ENCODE data around the gene GRK6.

The GRK6 gene

DNA sequence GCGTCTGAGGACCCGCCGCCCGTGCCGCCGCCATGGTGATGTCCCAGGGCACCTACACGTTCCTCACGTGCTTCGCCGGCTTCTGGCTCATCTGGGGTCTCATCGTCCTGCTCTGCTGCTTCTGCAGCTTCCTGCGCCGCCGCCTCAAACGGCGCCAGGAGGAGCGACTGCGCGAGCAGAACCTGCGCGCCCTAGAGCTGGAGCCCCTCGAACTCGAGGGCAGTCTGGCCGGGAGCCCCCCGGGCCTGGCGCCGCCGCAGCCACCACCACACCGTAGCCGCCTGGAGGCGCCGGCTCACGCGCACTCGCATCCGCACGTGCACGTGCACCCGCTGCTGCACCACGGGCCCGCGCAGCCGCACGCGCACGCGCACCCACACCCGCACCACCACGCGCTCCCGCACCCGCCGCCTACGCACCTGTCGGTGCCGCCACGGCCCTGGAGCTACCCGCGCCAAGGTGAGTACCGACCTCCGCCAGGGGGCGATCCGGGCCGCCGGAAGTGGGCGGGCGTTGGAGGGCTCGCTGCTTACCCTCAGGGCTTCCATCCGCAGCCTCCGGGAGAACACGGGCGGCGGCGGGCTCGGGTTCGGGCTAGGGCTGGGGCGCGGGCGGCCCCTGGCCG, 28.7 kb downstream of the GRK6 start:
- peak; percentile 44 for DNase-seq

DNA sequence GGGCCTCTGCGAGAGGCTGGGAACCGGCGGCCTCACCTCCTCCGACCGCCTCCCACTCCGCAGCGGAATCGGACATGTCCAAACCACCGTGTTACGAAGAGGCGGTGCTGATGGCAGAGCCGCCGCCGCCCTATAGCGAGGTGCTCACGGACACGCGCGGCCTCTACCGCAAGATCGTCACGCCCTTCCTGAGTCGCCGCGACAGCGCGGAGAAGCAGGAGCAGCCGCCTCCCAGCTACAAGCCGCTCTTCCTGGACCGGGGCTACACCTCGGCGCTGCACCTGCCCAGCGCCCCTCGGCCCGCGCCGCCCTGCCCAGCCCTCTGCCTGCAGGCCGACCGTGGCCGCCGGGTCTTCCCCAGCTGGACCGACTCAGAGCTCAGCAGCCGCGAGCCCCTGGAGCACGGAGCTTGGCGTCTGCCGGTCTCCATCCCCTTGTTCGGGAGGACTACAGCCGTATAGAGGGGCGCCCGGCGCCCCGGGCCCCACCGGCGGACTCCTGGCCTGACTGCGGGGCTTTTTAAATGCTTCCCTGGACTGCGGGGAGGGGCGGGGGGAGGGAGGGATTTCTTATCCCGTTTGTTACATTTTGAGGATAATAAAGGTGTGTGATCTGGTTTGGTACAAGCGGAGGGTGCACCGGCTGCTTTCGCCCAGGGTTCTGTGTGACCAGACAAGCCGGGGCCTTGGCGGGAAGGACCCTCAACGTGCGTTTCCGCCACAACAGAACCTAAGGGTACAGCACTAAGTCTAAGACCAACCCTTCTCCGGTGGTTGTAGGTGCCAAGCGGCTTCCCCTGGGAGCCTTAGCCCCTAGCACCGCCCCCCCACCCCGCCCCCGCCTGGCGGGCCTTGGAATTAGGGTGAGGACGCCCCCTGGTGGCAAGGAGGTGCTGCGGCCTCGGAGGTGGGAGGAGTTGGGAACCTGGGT, 29.4 kb downstream of the GRK6 start:
- DNase-seq: peak; percentile 70

DNA sequence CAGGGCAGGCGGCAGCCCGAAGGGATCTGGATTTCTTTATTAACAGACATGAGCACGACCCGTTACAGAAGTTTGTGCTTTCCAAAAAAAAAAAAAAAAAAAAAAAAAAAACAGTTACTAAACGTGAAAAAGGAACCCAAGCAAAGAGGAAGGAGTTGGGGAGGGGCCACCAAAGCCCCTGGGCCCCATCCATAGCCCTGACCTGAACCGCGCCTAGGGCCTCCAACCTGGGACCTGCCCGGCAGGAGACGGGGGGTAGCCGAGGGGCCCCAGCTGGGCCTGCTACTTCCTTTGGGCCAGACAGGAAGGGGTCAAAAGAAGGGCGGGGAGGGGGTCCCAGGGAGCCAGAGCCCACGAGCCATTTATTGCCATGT, 30.1 kb downstream of the GRK6 start:
- no peak for DNase-seq

DNA sequence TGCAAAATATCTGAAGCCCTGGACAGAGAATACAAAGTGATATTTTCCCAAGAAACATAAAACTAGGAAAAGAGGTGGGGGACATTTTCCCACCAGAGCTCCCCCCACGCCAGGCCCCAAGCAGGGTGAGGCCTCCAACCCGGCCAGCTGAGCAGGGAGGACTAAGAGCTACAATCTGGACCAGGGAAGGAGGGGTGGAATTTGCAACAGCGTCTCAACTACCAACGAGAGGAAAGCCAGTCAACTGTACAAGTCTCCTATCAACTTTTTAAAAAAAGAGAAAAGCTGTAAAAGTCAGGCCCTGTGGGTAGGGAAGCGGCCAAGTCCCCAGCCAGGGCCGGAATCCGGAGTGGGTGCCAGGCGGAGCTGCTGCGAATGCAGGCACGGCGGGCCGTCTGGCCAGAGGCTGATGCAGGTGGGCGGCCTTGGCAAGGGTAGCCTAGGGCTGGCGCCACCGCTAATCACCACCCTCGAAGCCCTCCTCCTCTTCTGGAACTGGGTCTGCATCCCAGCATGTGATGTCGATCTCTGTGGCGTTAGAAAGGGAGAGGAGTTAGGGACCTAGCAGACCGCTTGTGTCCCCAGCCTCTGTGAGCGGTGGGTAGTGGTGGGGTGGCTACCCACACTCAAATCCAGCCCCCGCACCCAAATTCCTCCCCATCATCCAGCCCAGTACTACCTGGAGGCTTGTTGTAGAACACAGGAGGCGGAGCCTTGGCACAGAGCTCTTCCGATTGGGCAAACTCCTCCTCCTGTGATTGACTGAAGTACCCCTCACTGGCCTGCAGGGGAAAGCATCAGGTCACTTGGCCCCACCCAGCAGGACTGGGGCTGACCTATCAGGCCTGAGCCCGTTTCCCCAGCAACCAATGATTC, 30.7 kb downstream of the GRK6 start:
- peak; percentile 86 for DNase-seq

DNA sequence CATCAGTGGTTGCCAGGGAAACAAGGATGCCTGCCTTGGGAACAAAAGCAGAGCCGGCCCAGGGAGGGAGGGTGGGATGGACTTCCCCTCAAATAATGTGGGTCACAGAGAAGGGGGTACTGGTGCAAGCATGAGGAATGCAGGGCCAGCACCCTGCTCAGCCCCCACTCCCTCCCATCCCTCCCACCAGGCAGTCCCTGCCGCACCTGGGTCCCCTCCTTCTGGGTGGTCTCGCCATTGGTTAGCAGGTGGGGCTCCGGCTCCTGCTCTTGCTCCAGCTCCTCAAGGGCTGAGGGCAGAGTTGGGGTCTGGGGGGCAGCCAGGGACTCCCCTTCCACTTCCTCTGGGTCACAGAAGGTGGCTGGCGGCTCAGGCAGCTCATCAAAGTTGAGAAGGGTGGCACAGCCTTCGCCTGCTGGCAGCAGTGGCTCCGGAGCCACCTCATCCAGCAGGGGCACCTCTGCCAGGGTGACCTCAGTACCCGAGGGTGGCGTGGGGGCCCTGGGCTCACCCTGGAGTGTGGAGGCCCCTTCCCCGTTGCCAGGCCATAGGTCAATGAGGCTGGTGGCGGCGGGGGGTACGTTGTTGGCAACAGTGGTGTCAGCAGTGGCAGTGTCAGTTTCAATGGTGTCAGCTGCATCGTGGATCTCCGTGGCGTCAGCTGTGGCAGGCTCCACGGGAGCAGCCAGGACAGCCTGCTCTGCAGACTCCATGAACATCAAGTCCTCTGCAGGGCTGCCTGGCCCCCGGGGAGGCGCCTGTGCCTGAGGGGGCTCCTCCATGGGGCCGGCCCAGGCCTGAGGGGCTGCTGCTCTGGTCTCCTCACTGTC, 31.6 kb downstream of the GRK6 start:
- DNase-seq: no peak

DNA sequence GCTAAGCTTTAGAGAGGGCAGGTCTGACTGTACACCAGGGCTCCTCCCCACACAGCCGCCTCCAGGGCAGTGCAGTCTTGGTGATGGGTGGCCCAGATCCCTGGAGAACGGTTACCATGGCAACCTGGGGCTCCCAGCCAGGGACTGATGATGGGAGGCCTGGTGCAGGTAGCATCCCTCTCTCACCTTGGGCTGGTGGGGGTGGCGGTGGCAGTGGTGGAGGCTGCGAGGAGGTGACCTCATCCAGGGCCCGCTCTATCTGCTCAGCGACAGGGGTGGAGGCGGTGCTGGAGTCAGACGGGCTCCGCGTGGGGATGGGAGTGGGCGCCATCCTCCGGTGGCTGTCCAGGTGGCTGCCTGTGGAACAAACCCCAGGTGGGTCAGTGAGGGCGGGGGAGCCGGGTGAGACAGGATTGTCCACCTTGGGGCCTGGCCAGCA, 32.5 kb downstream of the GRK6 start:
- no peak for DNase-seq

DNA sequence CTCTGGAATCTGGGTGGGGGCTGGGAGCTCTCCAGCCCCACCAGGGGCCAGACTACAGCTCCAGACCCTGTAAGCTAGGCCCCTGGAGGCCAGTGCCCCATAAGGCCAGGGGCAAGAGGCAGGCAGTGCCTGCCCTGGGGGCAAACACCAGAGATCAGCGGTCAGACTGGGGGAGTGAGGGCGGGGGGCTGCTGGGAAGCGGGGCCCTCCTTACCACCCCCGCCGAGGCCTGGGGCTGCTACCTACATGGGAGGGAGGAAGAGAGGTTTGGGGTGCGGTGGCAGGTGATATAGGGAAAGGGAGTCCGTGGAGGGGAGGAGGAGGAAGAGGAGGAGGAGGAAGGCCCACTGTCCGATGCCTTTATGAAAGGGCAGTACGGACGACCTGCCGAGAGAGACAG, 32.9 kb downstream of the GRK6 start:
- DNase-seq: no peak

DNA sequence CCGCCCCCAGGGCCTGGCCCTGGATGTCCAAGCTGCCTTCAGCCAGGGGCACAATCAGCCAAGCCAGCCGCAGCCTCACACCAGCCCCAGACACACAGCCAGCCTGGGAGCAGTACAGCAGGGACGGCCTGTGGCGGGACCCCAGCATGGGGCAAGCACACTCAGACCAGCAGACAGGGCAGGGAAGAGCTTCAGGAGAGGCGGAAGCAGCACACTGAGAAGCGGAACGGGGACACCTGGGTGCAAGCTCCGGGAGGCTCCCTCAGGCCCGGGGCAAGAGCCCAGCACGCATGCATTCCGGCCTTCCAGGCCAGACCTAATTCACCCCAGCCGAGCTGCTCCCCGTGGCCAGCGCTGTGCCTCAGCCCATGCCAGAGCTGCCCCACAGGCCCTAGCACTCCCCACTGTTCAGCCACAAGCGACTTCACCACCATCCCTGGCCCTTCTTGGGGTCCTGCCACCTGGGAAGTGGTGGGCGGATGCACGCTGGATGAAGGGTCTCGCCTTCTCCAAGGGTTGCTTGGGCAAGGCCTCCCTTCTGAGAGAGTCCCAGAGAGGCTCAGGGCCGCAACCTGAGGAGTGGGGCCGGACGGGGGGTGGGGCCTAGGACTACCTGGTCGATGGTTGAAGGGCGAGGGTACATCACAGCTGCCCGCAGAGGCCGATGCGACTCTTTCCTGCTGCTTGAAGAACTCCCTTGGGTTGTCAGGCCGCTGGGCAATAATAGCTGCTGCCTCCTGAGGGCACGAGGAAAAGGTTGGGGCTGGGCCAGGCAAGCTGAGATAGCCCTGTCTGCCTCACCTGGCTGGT, 33.5 kb downstream of the GRK6 start:
- DNase-seq: no peak

DNA sequence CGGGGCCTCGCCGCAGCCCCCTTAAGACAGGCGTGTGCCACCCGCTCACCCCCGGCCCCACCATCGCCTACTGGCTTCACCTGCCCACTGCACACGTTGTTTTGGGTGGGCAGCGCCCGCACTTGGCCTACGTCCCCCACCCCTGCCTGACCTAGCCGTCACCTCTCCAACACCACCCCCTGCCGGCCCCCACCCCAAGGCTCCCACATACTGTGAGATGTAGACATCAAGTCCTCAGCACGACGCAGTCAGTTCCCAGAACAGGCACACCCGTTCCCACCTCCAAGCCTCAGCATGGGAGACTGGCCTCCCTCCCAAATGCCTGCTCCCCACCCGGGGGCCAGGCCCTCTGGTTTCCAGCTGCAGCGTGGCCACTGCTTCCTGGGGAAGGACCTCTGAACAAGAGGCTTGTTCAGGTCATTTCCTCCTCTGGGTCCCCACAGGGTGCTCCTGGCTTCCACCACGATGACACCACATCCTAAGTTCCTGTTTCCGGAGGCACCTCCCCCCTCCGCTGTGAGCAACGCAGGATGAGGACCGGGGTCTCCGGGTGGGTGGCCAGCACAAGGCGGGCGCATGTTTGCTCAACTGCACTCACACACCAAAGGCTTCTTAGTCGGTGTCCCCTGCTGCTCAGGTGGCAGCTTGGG, 35.7 kb downstream of the GRK6 start:
- DNase-seq: no peak

DNA sequence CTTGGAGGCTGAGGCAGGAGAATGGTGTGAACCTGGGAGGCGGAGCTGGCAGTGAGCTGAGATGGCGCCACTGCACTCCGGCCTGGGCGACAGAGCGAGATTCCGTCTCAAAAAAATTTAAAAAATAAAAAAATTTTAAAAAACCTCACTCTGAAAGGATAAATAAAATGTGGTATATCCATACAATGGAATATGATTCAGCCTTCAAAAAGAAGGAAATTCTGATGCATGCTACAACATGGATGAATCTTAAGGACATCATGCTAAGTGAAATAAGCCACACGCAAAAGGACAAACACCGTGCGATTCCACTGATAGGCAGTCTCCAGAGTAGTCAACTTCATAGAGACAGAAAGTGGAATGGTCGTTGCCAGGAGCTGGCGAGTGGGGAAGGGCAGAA, 38.6 kb downstream of the GRK6 start:
- DNase-seq: no peak

DNA sequence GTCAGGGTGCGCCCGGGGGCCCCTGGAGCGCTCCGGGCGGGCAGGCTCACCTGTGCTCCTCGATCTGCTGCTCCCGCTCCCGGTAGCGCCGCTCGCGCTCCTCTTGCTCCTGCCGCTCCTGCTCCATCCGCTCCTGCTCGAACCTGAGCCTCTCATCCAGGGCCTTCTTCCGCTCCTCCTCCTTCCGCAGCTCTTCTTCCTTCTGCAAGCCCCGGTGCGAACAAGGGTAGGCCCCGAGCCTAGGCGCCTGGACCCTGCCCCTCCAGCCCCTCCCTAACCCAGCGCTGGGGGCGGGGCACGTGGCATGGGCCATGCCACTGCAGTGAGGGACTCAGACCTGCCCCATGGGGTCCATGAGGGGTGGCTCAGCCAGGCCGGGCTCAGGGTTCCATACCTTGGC, 40.4 kb downstream of the GRK6 start:
- no peak for DNase-seq

DNA sequence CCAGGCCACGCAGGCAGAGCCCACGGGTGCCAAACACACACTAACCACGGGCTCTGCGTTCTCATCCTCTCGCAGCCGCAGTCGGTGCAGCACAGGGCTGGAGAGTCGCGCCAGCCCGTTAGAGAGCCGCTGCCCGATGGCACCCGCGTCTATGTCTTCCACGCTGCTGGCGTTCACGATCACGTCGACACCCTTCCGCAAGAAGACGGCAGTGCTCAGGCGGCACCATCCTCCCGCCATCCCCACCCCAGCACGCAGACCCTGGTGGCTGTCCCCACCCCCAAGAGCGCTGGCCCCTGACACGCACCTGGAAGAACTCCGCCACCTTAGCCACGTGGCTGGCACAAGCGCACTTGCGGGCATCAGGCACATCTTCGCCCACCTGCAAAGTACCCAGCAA, 41.0 kb downstream of the GRK6 start:
- DNase-seq: no peak

DNA sequence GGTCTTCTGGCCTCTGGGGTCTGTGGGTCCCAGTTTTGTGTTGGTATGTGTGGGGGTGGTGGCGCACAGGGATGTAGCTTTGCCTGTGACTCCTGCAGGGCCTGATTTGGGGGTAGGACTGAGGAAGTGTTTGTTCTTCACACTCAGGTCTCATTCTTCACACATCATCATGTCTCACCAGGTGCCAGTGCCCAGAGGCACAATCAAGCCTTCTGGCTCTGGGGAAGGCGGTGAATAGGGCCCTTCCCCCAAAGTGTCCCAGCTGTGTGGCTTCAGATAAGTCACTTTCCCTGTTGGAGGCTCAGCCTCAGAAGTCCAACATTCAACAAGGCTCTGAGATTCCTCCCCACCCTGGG, 41.8 kb downstream of the GRK6 start:
- DNase-seq: no peak

DNA sequence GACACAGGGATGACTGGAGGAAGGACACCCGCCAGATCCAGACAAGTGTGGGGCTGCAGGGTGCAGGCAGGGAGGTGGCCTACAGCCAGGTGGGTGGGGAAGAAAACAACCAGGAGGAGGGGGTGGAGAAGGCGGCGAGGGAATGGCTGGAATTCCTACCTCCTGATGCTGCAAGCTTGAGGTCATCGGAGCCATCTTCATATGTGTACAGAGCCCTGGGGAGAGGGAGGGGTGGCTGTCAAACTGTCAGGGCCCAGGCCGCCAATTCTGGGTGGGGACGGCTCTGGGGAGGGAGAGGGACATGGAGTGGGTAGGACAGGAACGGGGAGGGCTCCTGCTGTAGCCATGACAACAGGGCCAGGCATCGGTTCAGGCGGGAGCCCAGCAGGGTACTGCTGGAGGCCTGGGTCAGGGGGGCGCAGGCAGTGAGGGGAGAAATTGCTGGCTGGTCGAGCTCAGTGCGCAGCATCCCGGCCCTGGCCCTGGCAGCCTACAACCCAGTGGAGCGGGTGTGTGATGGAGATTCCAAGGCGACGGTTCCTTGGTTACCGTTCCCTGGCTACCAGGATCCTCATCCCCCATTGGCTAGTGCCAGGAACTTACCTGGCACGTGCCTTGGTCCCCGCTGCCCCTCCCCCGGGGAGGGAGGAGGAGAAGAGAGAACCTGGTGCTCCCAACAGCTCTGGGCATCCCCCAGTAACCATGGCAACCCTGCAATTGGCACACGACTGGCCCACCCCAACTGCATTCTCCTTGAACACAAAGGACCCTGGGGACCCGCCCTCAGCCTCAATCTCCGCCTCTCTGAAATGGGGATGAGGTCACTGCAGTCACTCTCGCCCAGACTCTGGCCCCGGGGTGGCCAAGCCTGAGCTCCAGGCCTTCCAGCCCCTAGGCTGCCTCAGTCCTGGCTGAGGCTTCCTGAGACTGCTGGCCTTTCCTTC, 42.5 kb downstream of the GRK6 start:
- no peak for DNase-seq

DNA sequence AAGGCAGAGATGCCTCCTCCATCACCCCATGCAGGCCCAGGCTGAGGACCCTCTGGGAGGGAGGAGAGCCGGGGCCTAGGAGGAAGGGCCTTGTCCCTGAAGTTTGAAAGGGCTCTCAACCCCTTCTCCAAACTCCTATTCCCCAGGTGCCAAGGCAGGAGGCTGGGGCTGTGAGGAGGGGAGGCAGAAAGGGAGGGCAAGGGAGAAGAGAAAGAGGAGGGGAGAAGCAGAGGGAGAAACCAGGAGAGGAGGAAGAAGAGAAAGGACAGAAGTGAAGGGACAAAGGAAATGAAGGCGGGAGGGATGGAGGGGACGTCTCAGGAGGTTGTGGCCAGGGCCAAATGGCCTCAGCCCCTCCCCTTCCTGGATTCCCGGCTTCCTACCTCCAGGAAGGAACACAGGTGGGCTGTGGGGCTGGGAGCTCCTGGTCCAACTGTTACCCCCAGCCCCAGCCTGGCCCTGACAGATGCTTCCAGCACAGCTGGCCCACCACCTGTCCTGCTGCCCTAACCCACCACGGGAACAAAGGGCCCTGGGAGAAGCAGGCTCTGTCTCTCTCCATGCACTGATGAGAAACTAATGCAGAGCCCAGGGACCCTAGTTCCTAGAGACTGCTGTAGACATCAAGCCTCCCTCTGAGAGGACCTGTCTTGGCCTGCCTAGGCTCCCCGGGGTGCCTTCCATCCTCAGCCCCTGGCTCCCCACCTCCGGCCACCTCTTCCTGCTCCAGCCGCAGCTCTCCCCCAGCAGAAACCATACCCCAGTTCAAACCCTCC, 43.5 kb downstream of the GRK6 start:
- DNase-seq: no peak

DNA sequence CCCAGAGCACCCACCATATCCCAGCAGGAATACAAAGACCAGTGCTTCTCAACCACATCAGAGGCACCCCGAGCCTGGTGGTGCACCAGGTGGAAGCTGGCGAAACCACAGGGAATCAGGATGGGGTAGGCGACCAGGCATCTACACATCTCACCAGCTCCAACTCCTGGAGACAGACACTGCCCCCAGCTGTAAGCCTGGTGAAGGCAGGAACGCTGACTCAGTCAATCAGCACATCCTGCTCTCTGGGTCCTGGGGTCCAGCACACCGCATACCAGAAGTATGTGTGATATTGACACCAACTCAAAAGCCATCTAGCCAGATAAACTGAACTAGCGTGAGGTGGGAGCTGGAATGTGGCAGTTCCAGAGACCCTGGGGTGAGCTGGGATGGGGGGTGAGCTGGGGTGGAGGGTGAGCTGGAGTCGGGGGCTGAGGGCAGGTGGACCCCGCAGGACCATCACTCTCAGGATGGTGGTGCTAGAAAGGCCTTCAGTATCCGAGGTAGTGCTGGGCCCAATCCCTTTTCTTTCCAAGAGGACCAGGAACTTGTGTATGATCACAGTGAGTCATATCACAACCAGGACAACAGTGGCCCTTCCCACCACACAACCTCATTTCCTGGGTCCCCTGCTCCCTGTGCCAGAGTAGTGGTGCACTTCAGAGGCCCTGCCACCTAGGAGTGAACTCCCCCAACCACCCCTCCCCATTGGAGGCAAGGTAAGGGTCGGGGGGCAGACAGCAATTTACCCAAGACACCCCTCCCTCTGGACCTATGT, 44.5 kb downstream of the GRK6 start:
- no peak for DNase-seq

DNA sequence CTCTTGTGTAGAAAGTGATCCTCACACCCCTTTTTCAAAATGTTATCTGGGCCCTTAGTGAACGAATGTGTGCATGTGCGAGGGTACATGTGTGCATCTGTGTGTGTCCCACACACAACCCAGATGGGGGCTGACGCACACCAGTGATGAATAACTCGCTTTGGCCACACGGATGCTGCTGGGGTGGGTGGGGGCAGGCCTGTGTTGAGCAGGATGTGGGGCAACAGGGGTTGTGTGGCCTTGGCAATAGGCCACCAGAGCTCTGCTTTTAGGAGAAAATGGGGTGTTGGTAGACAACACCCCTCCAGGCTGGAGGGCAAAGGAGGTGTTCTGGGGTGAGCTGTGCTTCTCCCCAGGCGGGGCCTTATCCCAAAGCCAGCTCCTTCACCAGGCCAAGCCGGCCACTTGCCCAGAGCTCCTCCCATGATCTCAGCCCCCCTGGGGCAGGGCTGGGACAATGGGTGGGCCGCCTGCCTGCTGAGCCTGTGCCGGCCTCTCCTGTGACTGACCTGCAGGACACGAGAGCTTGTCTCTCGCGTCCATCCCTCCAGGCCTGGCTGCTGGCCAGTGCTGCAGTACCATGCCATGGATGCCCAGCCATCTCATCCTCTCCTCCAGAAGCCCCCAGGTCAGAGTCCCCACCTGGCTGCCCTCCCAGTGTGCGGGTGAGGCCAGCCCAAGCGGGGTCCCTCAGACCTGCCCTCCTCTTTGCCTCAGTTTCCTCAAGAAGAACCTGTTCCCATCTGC, 45.3 kb downstream of the GRK6 start:
- no peak for DNase-seq
